Activated naive CD4-positive, alpha-beta T cell (primary cell): ENCODE results near the gene VPS41.

Experiments
- DNase-seq, 4 experiments: peaks; one replicate each; lab custom pipeline; 2025; lab: John Stamatoyannopoulos, UW

Gene VPS41

GRCh38 chr7:38905056-38905759, 3.8 kb downstream of the VPS41 start:
- no peak for DNase-seq

GRCh38 chr7:38903057-38903456, 5.9 kb downstream of the VPS41 start:
- DNase-seq, result no peak

- no peak for DNase-seq
Observed at GRCh38 chr7:38902449-38902848, 6.5 kb downstream of the VPS41 start.

GRCh38 chr7:38893061-38893460, 15.9 kb downstream of the VPS41 start:
- DNase-seq, result no peak

- DNase-seq, result no peak
Observed at GRCh38 chr7:38890597-38890996, 18.4 kb downstream of the VPS41 start.

GRCh38 chr7:38889872-38890432, 19.0 kb downstream of the VPS41 start:
- DNase-seq, result no peak

- DNase-seq, result no peak
Observed at GRCh38 chr7:38889079-38889478, 19.9 kb downstream of the VPS41 start.

GRCh38 chr7:38886265-38886664, 22.7 kb downstream of the VPS41 start:
- no peak for DNase-seq

- no peak for DNase-seq
Observed at GRCh38 chr7:38883706-38884105, 25.3 kb downstream of the VPS41 start.

- DNase-seq, result no peak
Observed at GRCh38 chr7:38881947-38882684, 26.9 kb downstream of the VPS41 start.

GRCh38 chr7:38881015-38881414, 28.0 kb downstream of the VPS41 start:
- no peak for DNase-seq

GRCh38 chr7:38880454-38880853, 28.5 kb downstream of the VPS41 start:
- no peak for DNase-seq

- DNase-seq, result no peak
Observed at GRCh38 chr7:38880035-38880434, 29.0 kb downstream of the VPS41 start.

GRCh38 chr7:38878694-38879457, 30.1 kb downstream of the VPS41 start:
- no peak for DNase-seq

GRCh38 chr7:38873433-38873832, 35.6 kb downstream of the VPS41 start:
- no peak for DNase-seq

- DNase-seq, result no peak
Observed at GRCh38 chr7:38872202-38872601, 36.8 kb downstream of the VPS41 start.

- no peak for DNase-seq
Observed at GRCh38 chr7:38870147-38870546, 38.8 kb downstream of the VPS41 start.

GRCh38 chr7:38863601-38864291, 45.2 kb downstream of the VPS41 start:
- DNase-seq, result no peak

- DNase-seq, result no peak
Observed at GRCh38 chr7:38862666-38863065, 46.3 kb downstream of the VPS41 start.

GRCh38 chr7:38858259-38858884, 50.6 kb downstream of the VPS41 start:
- DNase-seq, result no peak

- no peak for DNase-seq
Observed at GRCh38 chr7:38855867-38856266, 53.1 kb downstream of the VPS41 start.
